Testis (tissue), 2 donors: ENCODE results near the gene RPL36.

Source experiments
- POLR2A ChIP-seq: fragments of 450-650 bp; IDR thresholded peaks from one replicate; pipeline ENCODE4 v1.6.1; 2017; ENCODE audit warnings: antibody characterized with exemption, mild to moderate bottlenecking, moderate library complexity
- TF ChIP-seq, protein P1 (sequence below), 3 experiments: fragments of 450-650 bp in 2 of 3; fragments of 200-600 bp in 1 of 3; sonication (generic) in 1 of 3; IDR thresholded peaks; one replicate each; pipeline ENCODE4 v1.5.1; 2016 to 2019; ENCODE audit warnings: antibody characterized with exemption in 3 of 3, mild to moderate bottlenecking in 2 of 3, moderate library complexity in 1 of 3

DNA sequence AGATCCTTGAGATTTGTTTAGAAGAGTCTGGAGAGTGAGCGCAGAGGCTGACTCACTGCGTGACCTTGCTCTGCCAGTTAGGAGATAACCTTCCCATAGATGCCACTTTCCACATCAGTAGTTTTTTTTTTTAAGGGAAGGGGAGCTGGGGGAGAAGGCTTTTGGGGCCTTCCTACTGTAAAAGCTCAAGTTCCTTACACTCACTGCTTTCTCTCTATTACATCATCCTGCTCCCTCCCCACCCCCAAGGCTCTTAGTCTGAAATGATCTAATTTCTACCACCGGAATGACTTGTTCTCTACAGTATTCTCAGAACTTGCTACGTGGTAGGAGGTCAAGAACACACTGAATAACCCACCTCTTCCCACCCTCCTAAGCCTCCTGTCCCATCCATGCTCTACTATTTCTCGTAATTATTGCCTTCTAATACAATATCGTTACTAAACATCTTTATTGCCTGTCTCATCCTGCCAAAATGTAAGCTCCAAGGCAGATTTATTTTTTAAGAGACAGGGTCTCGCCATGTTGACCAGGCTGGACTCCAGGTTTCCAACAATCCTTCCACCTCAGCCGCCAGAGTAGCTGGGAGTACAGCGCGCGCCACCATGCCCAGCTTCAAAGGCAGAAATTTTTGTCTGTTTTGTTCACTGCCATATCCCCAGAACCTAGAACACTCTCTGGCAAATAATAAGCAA lies 28.6 kb downstream of the RPL36 start:
- TF ChIP-seq, protein P1, sequence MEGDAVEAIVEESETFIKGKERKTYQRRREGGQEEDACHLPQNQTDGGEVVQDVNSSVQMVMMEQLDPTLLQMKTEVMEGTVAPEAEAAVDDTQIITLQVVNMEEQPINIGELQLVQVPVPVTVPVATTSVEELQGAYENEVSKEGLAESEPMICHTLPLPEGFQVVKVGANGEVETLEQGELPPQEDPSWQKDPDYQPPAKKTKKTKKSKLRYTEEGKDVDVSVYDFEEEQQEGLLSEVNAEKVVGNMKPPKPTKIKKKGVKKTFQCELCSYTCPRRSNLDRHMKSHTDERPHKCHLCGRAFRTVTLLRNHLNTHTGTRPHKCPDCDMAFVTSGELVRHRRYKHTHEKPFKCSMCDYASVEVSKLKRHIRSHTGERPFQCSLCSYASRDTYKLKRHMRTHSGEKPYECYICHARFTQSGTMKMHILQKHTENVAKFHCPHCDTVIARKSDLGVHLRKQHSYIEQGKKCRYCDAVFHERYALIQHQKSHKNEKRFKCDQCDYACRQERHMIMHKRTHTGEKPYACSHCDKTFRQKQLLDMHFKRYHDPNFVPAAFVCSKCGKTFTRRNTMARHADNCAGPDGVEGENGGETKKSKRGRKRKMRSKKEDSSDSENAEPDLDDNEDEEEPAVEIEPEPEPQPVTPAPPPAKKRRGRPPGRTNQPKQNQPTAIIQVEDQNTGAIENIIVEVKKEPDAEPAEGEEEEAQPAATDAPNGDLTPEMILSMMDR (IDR thresholded peaks at IDR 0.05): no peak
- TF ChIP-seq POLR2A: no peak
